HG03442 (cell line): ENCODE measurements around the gene DDX4.
"Not testable (repeated sequence)": the region's sequence is repeated elsewhere in the genome, so short reads cannot be mapped to it uniquely, and the experiment has no call there.

Experiments
- ATAC-seq: cut with Tn5 transposase; IDR thresholded peaks from one replicate; pipeline ENCODE4 v1.9.1; 2021; ENCODE audit warnings: mild to moderate bottlenecking, moderate library complexity; ENCODE audit not compliant: unreplicated experiment

DDX4 gene

GRCh38 chr5:55737793-55738192 lies at the start of gene DDX4:
TSS of gene DDX4 (plus strand) at chr5:55738061. CDS start at chr5:55738964, 903 bp downstream.
- no peak for ATAC-seq

DNA sequence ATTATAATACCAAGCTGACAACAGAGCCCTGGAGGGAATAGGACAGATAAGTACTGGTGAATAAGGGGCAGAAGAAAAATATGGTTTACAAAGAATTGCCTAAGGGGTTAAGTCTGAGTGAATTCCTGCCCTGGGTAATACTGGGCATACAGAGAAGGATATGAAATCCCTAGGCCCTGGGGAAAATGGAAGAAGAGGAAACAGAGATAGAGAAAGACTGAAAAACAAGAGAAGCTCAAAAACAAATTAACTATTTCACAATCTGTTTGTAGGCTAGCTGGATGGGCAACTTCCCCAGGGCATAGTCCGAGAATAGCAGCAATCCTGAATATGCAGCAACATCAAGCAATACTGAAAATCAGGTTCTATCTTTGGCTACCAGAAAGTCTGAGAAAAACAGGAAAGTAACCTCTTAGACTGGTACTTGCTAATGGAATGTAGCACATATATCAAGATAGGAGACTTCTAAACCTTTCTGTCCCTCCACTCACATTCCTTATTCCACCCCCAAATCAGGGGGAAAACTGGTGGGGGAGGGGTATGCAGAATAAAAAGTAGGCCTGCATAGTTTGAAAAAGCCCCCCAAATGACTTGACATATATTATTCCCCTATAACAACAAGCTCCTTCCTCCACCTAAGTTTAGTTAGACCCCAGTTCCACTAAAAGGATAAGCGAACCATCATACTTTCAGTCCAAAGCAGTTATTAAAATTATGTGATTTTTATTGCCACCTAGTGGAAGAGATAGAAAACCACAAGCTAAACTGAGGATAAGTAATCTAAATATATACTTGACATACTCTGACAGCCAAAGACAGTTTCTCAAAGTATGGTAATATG lies 46.4 kb upstream of the DDX4 start:
- no peak for ATAC-seq

DNA sequence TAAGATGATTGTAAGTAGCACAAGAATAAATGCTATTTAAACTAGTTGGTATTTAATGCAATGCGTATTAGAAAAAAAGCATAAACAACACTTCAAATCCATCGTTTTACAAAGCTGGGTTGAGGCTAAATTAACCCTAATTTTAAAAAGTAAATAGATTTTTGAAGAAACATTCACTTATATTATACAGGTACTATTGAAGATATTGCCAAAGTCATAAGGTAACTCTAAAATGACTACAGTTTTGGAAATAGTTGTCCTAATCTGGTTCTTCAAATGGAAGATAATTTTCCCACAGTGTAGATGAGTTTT lies 45.8 kb upstream of the DDX4 start:
- no peak for ATAC-seq

- no peak for ATAC-seq
Measured at GRCh38 chr5:55692509-55692908, 45.4 kb upstream of the DDX4 start.

- no peak for ATAC-seq
Measured at GRCh38 chr5:55694152-55694830, 43.6 kb upstream of the DDX4 start.

- not testable (repeated sequence) for ATAC-seq
Measured at GRCh38 chr5:55696704-55697103, 41.2 kb upstream of the DDX4 start.

DNA sequence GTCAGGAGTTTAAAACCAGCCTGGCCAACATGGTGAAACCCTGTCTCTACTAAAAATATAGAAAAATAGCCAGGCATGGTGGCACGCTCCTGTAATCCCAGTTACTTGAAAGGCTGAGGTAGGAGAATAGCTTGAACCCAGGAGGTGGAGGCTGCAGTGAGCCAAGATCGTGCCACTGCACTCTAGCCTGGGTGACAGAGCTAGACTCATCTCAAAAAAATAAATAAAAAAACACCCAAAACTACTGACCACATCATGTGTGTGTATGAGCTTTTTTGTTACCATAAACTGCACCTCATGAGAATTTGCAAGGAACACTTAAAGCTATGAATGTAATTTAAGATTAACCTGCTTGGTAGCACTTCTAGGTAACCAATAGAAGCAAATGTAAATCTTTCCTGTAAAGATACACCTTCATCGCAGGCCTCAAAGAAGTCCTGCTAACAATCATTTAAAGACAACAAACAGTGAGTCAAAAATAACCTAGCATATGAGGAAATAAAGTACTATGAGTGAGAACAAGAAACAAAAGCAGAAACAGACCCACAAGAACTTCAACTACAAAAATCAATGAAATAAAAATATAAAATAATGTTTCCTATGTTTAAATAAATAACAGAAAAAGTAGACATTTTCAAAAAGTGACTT lies 38.7 kb upstream of the DDX4 start:
- ATAC-seq: peak; percentile 63

GRCh38 chr5:55700745-55701144 lies 37.1 kb upstream of the DDX4 start:
- ATAC-seq: no peak

- no peak for ATAC-seq
Measured at GRCh38 chr5:55701462-55702103, 36.3 kb upstream of the DDX4 start.

DNA sequence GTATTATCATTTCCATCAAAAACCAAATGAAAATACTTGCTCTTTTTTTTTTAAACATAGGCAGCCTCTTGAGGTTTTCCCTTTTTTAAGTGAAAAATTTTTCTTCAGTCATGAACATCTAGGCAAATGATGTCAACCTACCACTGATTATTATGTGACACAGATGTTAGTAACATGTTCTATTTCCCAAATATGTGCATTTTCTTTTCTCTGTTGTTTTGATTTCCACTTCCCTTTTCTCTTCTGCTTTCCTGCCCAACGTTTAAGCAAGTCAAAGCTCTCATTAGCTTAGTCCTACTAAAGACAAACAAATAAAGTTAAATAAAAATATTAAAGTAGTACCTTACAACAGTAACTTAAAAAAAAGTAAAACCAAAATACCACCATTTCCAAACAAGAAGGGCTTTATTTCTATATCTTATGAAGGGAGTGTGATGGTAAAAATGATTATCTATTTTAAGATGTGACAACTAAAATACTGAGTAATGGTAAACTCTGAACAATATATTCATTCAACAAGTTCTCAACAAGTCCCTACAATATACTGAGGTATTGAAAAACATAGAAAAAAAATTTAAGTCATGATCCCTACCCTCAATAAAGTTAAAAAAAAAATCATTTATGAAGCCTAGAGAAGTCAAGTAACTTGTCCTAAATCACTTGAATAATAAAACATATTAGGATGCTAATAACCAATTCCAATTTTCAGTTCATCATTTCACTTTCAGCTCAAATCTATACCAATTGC lies 35.1 kb upstream of the DDX4 start:
- no peak for ATAC-seq

DNA sequence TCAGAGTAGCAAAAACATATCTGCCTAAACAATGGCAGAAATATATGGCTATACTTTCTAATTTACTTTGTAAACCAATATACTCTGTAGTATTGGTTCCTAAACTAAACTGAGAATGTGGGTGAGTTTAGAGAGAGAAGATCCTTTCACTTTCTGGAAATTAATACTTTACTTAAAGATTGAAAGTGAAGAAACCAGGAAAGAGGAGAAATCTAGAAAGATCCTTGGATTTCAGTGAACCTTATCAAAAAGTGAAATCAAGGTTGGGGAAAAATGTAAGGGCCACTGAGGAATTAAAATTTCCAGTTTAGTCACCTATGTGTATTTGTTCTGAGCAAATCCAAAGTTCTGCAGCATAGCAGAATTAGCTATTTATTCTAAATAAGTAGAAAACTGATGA lies 31.6 kb upstream of the DDX4 start:
- ATAC-seq: no peak

- no peak for ATAC-seq
Measured at GRCh38 chr5:55708732-55709131, 29.1 kb upstream of the DDX4 start.

DNA sequence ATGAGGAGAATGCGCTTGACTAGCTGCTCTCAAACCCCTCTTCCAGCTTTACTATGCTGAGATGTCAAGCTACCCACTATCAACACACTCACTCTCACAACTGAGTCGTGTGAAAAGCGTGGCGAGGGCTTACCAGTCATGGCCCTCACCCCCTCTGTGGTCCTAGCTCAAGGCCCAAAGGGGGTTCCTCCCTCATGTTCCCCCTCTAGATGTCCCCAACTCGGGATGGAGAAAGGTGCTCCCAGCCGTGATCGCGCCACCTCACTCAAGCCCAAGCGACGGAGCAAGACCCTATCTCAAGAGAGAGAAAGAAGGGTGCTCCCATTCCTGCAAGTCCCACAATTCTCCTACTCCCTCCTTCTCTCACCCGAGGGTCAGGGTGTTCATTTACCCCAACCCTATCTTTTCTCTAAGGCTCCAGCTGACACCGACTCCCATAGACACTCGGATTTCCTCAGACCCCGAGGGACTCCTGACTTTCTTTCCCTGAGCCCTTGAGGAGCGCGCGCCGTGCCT lies 26.3 kb upstream of the DDX4 start:
- ATAC-seq: no peak

DNA sequence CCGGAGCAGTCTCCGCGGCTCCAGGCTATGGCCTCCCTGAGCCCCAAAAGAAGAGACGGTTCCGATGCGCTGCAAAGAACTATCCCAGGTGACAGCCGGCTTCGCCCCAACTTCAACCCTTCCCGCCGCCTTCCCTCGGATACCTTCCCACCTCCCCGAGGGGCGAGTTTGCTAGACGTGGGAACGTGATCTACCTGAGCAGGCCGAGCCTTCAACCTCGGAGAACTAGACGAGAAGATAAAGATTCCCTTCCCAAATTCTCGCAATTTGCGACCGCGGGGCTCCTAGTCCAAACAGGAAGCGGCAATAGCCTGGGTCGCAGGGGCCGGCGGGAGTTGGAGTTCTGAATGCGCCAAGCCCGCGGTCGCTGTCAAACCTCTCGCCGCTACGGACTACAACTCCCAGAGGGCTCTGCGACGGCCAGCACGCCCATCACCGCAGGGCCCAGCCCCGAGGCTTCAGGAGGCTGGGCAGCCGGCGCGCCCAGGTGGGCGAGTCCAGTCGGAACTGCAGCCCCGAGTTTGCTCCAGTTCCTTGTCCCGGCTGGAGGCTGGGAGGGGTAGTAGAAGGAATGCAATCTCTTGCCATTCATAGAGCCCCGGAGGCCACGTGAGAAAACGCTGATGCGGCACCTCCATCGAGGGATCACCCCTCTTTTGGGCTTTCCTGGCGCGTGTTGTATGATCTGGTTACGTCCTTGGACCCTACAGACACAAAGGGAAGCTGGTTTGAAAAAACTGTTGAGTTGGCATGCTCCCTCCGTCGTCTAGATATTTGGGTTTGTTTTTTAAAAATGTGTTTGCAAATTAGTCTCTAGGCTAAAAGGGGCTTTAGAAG lies 25.6 kb upstream of the DDX4 start, which contains the start of gene SLC38A9:
TSS of gene SLC38A9 (minus strand) at position 302 of the 837 bp plus-strand sequence. CDS start 14,366 bp downstream, outside the sequence.
- peak; percentile 100 for ATAC-seq

- no peak for ATAC-seq
Measured at GRCh38 chr5:55713871-55714270, 24.0 kb upstream of the DDX4 start.

DNA sequence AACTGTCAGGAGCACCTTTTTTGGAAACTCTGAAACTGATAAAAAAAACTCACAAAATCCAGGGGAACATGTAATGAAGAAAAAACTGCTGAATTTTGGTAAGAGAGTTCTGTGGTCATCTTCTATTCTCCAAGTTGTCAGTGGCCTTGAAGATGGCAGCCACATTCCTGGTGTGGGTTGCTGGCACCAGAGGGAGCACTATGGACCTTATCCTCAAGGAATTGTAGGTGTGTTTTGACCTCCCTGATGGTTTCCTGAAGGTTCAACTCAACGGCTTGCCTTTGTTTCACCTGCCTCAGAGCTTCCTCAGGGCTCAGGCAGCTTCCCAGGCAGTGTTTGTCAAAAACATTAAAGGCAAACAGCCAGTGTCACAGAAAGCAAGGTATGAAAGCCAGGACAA lies 23.5 kb upstream of the DDX4 start:
- ATAC-seq: no peak

- no peak for ATAC-seq
Measured at GRCh38 chr5:55714749-55715148, 23.1 kb upstream of the DDX4 start.

- ATAC-seq: no peak
Measured at GRCh38 chr5:55715519-55716078, 22.3 kb upstream of the DDX4 start.

DNA sequence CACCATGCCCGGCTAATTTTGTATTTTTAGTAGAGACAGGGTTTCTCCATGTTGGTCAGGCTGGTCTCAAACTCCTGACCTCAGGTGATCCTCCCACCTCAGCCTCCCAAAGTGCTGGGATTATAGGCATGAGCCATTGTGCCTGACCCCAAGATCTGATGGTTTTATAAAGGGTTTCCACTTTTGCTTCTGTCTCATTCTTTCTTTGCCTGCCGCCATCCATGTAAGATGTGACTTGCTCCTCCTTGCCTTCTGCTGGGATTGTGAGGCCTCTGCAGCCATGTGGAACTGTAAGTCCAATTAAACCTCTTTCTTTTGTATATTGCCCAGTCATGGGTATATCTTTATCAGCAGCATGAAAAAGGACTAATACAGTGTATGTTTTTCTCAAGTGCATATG lies 18.8 kb upstream of the DDX4 start:
- not testable (repeated sequence) for ATAC-seq
